Ramos (cell line): Measurements from ENCODE around the gene KIAA1755.

ENCODE experiments used
- in situ Hi-C: fragments of 300-500 bp; cut with MboI; formaldehyde crosslinking; loops from one replicate; pipeline ENCODE4 v1.14.3; 2022; ENCODE audit warnings: low sequenced_read_pairs; ENCODE audit not compliant: unreplicated experiment

The KIAA1755 gene

DNA sequence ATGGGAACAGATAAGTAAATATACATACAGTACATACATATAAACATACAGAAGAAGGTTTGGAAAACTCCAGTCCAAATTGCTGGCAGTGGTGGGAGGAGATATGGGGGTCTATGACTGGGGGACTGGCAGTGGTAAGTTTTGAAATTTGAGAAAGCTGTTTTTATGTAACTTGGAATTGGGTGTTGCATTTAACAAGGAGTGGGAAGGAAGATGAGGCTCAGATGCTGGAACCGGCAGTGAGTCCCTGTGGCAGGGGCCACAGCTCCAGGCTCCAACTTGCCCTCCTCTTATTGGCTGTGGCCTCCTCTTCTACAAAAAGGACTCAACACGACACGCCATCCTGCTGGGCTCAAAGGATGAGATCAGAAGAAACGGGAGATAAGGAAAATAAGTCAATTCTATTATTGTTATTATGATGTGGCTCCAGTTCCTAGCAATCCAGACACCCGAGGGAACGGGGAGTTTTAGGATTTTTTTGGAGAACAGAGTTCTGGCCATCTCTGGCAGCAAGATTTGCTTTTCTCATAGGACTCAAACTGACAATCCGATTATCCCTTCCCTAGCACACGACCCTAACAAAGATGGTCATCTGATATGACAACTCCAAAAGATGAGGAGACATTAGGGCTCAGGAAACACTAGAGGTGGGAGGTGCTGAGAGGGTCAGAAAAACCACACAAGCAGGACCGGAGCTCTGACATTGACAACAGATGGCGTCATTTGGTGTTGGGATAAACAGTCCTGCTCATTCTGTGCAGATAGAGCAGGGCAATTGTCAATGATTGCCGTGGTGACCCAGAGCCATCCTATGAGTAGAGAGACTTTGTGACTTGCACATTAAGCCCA is 89.5 kb downstream of the KIAA1755 start:
- in situ Hi-C loops = no loop called here

DNA sequence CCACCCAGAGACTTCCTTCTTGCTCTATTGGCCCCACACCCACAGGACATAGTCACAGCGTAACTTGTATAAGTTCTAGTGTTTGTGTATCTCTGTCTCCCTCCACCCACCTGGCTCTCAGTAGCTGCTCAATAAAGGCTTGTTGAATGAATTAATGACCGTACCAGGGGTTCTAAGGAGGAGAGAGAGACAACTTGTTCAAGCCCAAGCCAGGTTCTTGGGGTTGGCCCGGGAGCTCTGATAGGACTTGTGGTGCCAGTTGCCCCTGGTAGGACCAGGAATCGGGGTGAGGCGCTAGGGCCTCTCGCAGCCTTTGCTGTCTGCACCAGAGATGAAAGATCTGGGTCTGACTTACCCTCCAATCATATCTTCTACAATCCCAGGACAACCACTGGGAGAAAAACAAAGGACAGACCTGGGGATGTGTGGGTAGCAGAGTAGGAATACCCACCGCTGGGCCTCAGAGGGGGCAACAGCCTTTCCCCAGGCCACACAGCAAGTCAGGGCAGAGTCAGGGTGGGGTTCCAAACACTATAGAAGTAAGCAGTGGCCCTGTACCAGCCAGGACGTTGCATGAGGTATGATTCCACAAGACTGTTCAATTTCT is 90.2 kb downstream of the KIAA1755 start:
- in situ Hi-C loops = no loop called here

DNA sequence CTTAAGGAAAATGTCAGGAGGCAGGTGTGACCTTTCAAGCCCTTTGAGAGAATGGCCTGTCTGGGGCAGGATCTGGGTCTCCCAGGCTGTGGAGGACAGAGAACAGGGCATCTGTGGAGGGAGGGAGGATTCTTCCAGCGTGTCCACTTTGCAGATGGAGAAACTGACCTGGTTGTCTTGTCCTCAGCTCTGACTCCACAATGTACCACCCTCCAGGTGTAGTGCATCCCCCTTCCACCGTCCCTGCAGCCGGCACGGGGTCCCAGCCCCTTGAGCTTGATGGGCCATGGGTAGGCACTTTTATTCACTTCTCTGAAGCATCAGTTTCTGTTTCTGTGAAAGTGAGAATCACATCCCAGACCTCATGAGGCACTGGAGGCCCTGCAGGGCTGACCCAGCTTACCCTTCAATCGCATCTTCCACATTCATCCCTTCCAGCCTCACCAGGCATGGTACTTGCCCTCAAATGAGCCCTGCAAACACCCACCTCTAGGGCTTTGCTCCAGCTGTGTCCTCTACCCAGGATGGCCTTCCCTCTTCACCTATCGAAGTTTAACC is 90.8 kb downstream of the KIAA1755 start:
- in situ Hi-C loops = loop anchor here (10.0 kb wide), 1 partner anchor 95 kb away; no protein-coding TSS in a partner anchor

DNA sequence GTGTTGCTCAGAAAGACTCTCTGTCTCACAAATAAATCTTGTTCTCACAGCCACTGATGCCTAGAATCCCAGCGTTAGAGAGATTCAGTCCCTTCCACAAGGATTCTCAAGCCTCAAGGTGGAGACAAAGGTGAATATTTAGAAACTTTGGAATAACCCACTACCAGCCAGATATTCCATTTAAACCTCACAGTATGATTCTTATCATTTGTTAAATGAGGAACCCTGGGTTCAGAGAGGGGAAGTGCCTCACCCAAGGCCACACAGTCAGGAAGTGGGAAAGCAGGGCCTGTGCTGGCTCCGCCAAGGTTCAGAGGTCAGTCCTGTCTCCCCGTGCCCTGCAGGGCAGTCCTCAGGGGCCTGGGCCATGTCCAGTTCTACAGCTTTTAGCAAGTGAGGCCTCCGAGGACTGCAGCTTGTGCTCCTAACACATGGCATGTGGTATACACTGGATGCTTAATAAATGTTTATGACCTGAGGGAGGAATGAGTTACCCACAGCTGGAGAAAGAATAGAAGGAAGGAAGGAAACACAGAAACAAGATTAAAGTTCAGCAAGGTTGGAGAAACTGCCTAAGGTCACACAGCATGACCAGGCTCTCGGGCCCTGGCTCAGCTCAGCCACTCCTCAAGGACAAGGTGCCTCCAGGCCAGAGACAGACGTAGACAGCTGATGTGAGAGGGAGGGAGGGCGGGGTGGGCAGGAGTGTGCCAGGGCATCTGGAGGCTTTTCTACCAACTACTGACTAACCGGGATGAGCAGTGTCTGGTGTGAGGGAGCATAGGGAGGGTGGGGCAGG is 91.5 kb downstream of the KIAA1755 start:
- in situ Hi-C loops = loop anchor here (10.0 kb wide), 1 partner anchor 94 kb away; no protein-coding TSS in a partner anchor

DNA sequence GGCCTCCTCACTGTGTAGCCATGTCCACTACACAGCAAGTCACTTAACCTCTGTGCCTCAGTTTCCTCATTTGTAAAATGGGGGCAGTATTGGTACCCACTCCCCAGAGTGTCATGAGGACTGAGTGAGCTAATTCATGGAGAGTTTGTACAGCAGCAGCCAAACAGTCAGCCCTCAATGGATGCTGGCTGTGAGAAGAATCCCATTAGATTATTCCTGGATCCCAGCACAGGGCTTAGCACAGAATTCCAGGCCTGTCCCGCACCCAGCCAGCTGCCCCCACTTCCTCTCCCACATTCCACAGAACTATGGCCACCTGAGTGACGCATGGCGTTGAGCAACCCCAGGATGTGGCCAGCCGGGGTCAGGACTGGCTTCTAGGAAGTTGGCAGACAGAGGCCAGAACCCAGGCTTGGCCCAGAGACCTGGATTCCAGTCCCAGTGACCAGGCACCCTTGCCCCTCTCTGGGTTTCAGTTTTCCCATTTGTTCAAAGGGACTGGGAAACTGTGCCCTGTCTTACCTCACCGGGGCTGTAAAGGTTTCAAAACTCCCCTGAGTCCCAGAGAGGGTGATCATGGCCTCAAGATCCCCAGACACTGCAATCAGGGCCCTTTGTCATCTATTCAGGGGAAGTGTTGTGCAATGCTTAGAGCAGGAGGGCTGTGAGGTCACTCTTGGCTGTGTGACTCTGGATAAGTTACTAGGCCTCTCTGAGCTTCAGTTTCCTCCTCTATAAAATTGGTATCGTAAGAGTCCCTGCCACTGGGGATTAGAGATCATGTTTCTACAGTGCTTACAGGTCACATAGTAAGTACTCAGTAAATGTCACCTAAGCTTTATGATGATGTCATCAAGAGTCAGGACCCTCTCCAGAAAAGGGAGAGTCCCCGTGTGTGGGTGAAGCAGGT is 92.4 kb downstream of the KIAA1755 start:
- in situ Hi-C loops = loop anchor here (10.0 kb wide), 1 partner anchor 93 kb away; no protein-coding TSS in a partner anchor

DNA sequence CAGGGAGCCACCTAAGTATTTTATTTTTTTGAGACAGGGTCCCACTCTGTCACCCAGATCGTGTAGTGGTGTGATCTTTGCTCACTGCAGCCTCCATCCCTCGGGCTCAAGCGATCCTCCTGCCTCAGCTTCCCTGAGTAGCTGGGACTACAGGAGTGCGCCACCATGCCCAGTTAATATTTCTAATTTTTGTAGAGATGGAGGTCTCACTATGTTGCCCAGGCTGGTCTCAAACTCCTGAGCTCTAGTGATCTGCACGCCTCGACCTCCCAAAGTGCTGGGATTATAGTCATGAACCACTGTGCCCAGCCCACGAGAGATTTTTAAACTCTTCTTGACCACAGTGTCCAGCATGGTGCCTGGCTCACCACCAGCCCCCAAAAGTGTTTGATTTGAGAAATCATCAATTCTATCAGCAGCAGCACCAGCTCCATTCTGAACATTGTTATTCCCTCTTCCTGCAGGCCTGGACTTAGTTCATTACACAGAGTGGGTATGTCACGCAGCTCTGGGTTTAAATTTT is 93.1 kb downstream of the KIAA1755 start:
- in situ Hi-C loops = loop anchor here (10.0 kb wide), 1 partner anchor 93 kb away; no protein-coding TSS in a partner anchor

DNA sequence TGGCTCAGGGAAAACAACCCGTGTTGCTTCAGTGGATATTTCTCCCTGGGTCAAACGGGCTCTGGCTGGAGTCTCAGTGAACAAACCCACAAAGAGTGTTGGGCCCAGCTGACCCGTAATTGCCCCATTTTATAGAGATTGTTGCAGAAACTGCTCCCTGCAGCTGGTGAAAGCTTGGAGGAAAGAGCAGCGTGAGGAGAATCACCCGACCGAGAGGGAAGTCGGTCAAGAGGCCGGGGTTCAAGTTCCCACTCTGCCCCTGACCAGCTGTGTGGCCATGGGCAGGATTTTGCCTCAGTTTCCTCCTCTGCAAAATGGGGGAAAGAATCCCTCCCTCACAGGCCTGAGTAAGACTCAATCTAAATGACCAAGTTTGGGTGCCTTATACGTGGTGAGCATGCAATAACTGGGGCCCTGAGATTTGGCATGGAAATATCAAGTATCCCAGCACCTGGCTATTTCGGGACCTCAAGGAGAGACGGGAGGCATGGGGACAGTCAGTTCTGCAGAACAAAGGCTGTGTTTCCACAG is 93.8 kb downstream of the KIAA1755 start:
- in situ Hi-C loops = loop anchor here (10.0 kb wide), 1 partner anchor 92 kb away; no protein-coding TSS in a partner anchor

DNA sequence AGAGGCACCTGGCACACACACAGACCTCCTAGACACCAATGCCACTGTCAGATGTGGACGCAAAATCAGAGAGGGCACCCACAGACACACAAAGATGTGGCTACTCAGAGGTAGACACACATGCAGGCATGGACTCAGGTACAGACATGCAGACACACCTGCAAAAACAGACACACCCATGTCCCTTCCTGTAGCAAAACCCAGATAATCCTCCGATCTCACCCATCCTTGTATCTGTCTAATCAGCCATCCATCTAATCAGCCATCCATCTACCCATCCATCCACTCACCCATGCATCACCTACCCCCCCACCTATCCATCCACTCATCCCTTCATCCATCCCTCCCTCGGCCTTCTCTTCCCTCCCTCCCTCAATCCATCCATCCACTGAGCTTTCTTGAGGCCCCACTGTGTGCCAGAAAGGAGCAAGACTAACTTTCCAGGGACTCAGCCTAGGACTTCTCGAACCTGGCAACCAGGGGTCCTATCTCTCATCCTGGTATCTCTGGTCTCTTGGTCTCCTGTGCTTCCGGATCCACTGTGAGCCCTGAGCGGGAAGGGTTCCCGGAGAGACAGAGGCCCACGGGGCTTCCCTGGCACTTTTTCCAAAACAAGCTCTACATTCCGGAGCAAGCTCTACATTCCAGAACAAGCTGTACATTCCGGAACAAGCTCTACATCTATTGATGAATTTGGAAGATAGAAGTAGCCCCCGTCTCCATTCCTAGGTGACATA is 94.4 kb downstream of the KIAA1755 start:
- in situ Hi-C loops = loop anchor here (10.0 kb wide), 1 partner anchor 91 kb away; no protein-coding TSS in a partner anchor

DNA sequence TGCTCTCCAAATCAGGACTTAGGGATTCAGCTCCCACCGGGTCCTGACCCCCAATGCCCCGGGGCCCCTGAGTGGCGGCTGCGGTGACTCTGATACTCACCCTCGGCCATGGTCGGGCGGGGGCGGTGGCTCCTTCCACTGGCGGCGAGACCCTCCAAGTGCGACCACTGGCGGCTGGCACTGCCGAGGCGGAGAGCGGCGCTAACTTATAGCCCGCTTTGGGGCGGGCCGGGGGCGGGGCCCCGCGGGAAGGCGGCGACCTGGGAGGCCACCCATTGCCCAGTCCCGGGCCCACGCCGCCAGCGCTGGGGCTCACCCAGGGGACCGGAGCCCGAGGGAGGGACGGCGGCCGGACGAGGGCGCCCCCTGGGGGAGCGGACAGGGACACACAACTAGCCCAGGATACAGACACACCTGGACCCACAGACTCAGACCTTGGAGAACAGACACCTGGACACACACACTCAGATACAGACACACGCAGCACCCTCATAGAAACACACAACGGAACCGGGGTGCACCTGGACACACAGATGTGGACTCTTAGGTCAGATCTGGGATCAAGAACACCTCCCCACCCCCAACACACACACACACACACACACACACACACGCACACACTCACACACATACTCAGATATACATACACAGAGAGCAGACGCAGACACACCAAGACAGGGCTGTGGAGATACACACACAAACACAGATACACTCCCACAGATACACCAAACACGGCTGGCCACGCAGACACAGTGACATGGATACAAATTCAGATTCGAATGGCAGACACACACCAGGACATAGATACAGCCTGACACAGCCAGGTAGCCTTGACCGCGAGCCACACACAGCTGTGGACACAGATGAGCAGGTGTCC is 95.2 kb downstream of the KIAA1755 start, which contains the start of gene TGM2:
Gene TGM2, minus strand, starts transcription at position 182 of the 877 bp plus-strand sequence. Its CDS starts 72 bp downstream, at position 110.
- in situ Hi-C loops = loop anchor here (10.0 kb wide), 1 partner anchor 91 kb away; no protein-coding TSS in a partner anchor

DNA sequence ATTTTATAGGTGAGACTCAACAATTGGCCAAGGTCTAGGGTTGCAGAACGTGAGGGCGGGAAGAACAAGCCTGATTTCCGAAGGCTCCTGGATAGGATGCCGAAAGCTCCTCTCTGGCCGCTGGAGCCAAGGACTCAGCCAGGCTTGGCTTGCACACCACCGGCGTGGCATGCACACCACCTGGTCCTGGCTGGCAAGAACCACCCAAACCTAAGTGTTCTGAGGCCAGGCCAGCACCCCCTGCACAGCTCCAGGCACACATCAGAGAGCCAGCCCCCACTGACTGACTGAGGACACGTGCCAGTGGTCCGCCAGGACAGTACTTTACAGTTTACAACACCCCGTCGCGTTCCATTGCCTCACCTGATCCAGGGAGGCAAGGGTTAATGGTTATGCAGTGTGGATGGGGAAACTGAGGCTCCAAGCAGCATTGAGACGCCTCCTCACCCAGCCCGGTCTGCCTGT is 95.9 kb downstream of the KIAA1755 start:
- in situ Hi-C loops = loop anchor here (10.0 kb wide), 1 partner anchor 90 kb away; no protein-coding TSS in a partner anchor

DNA sequence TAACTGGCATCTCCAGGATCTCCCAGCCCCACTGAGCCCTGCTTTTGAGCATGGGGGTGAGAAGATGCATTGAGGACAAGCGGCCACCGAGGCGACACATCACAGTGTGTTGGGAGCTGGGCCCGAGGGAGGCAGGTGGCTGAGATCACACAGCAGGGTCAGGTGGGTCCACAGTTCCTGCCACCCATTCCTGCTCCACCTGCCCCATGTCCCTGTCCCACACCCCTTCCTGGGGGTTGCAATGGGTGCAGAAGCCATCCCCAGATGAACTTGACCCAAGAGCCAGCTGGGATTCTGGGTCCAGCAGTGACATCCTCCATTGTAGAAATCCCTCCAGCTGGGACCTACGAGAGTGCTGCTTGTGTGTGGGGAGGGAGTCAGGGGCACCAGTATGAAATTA is 96.5 kb downstream of the KIAA1755 start:
- in situ Hi-C loops = loop anchor here (10.0 kb wide), 1 partner anchor 89 kb away; no protein-coding TSS in a partner anchor

DNA sequence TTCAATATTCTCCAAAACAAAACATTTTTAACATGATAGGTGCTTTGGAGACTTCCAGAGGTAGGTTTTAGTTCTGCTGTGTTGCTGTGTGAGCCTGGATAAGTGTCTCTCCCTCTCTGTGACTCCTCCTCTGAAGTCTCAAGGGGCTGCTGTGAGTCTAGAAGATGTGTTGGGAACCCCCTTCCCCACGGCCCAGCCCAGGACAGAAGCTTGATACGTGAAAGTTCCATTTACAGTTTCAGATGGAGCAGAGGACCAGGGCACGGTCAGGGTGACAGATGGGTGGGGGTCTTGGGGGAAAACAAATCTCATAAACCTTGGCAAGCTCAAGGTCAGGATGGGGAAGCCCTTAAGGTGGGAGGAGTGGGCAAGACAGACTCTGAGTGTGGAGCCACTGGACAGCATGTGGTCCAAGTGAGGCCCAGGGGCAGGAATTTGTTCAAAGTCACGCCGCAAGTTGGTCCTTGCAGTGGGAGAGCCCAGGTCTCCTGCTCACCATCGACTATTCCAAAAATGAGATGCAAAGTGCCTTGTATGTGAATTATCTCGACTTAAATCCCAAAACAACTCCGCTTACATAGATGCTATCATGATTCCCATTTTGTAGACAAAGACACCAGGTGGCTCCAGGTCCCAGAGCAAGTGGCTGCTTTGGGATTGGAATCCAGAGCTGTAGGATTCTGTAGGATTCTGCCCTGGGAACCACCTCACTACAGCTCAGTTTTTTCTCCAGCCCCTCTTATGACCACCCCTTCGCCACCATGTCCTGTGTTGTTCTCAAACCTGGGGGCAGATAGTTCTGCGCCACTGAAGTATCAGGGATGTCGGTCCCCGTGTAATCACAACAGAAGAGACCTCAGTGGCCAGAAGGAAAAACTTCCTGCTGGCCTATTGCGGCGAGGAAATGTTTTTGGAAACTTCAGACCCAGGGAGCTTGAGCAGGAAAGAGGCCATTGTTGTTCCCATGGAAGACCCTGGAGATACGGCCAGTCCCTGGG is 97.4 kb downstream of the KIAA1755 start:
- in situ Hi-C loops = loop anchor here (10.0 kb wide), 1 partner anchor 88 kb away; no protein-coding TSS in a partner anchor

DNA sequence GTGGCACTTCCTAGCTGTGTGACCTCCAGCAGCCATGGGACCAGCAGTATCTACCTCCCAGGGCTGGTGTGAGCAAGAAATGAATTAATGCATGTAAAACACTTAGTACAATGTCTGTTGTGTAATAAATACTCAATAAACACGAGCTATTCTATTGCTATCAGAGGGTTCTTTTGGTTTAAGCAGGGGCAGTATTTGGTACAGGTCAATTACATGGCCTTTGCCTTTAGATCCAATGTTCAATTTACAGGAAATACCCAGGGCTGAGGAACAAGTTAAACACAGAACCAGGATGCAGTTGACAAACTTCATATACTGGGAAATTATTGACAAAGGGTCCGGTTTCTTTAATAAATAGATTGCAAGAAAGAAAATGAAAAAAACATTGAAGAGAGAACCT is 98.4 kb downstream of the KIAA1755 start:
- in situ Hi-C loops = loop anchor here (10.0 kb wide), 1 partner anchor 87 kb away; no protein-coding TSS in a partner anchor

DNA sequence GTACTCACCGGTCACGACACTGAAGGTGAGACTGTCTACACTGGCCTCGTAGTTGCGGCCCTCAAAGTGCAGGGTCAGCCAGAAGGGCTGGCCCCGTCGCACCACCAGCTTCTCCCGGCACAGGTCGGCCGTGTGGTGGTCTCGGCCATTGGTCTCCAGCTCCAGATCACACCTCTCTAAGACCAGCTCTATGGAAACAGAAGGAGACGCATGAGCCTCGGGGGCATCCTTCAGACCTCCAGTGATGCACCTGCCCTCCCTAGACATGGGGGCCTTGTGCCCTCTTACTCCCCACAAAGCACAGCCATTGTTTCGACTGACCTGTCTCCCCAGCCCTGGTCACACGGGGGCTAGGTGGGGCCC is 99.1 kb downstream of the KIAA1755 start:
- in situ Hi-C loops = loop anchor here (10.0 kb wide), 1 partner anchor 87 kb away; no protein-coding TSS in a partner anchor
